ENCODE measurements around the gene SLC12A8. TPM values are rescaled to one million over a fixed set of nuclear protein-coding genes. Genes with fewer than 3 reads are reported as not detected.

SLC12A8 gene
- total and polyA plus RNA-seq, 2 experiments from 2014 or later: 6.9 to 15.9 TPM

DNA sequence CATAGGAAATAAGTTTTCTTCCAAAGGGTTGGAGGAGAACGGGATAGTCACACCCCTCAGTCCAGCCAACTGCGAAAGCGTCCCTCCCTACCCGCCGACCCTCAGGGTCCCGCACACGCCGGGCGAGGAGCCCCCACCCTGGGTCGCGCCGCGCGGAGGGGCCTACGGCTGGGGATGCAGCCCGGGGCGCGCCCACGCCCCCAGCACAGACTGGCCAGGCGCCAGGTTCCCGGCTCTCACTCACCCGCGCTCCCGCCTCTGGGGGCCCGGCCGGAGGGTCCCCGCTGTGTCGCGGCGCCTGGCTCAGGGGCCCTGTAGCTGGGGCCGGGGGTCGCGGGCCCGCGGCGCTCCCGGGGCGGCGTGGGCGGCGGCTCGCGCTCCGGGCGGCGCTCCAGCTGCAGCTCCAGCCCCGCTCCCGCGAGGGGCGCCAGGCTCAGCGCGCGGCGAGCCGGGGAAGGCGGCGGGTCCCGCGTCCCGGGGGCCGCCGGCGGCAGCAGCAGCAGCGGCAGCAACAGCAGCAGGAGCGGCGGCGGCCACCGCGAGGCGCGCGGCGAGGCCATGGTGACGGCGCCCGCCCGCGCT is 157.1 kb downstream of the SLC12A8 start:
- no peak for TF ChIP-seq POLR2AphosphoS5 (IDR thresholded peaks at IDR 0.05; ENCODE audit: low read depth)
- TF ChIP-seq NANOG (IDR thresholded peaks at IDR 0.05; ENCODE audit: borderline replicate concordance): no peak
- no peak for TF ChIP-seq ZNF331 (CRISPR knock-in tag; IDR thresholded peaks at IDR 0.05; ENCODE audit: low read depth)
- peaks cover 63% of the 10 kb centered on the region for H3K4me1 Mint-ChIP-seq
- H3K27me3 Mint-ChIP-seq (ENCODE audit: insufficient read depth, low read depth, poor library complexity): peaks cover 39% of the 10 kb centered on the region
- Histone ChIP-seq H3K27me3 (ENCODE audit: insufficient read depth) (peaks cover 44% of the 10 kb centered on the region), H2AFZ (peak overlapping the region; percentile 93), H4K20me1 (replicated peaks; ENCODE audit: insufficient read depth) (peaks cover 2% of the 10 kb centered on the region; the same call in 1 of the 2 replicates), H3K4me3 (peak overlapping the region; percentile 80), H3K36me3 (ENCODE audit: insufficient read depth) (no peaks in the 10 kb centered on the region; the same call in 1 of the 2 replicates), H3K79me2 (replicated peaks; ENCODE audit: insufficient read depth) (peaks cover 4% of the 10 kb centered on the region; the same call in 1 of the 2 replicates), H3K4me1 (ENCODE audit: insufficient read depth) (peaks cover 56% of the 10 kb centered on the region), H3K4me2 (peak overlapping the region; percentile 94), H3F3A (replicated peaks; ENCODE audit: low read depth) (peaks cover 20% of the 10 kb centered on the region), H3K9me2 (ENCODE audit: insufficient read depth) (no peaks in the 10 kb centered on the region), H3K27ac (ENCODE audit: low read depth) (no peak overlapping the region)
- H3K9me3 Mint-ChIP-seq: no peaks in the 10 kb centered on the region
- H3K36me3 Mint-ChIP-seq (ENCODE audit: low read depth): no peaks in the 10 kb centered on the region; the same call in 2 of the 3 replicates
- ATAC-seq (peak; percentile 12; the same call in 2 of the 3 replicates), DNase-seq (ENCODE audit: low spot score) (peak; percentile 40)
- peak overlapping the region; percentile 75 for H3K4me3 Mint-ChIP-seq
- no peak overlapping the region for H3K27ac Mint-ChIP-seq

GRCh38 chr3:125054449-125055329 is 157.9 kb downstream of the SLC12A8 start:
- Histone ChIP-seq H3K4me1 (ENCODE audit: insufficient read depth) (peaks cover 60% of the 10 kb centered on the region), H3F3A (replicated peaks; ENCODE audit: low read depth) (peaks cover 20% of the 10 kb centered on the region), H2AFZ (peak overlapping the region; percentile 93), H3K36me3 (ENCODE audit: insufficient read depth) (no peaks in the 10 kb centered on the region; the same call in 1 of the 2 replicates), H3K4me3 (peak overlapping the region; percentile 80), H4K20me1 (replicated peaks; ENCODE audit: insufficient read depth) (peaks cover 4% of the 10 kb centered on the region; the same call in 1 of the 2 replicates), H3K4me2 (peak overlapping the region; percentile 94), H3K9me2 (ENCODE audit: insufficient read depth) (no peaks in the 10 kb centered on the region), H3K27me3 (ENCODE audit: insufficient read depth) (peaks cover 44% of the 10 kb centered on the region), H3K27ac (ENCODE audit: low read depth) (no peak overlapping the region), H3K79me2 (replicated peaks; ENCODE audit: insufficient read depth) (peaks cover 12% of the 10 kb centered on the region; the same call in 1 of the 2 replicates)
- H3K27me3 Mint-ChIP-seq (ENCODE audit: insufficient read depth, low read depth, poor library complexity): peaks cover 39% of the 10 kb centered on the region
- H3K36me3 Mint-ChIP-seq (ENCODE audit: low read depth): no peaks in the 10 kb centered on the region; the same call in 2 of the 3 replicates
- H3K9me3 Mint-ChIP-seq: no peaks in the 10 kb centered on the region
- H3K4me1 Mint-ChIP-seq: peaks cover 64% of the 10 kb centered on the region
- no peak overlapping the region for H3K27ac Mint-ChIP-seq
- DNase-seq (ENCODE audit: low spot score): peak; percentile 52
- peak overlapping the region; percentile 75 for H3K4me3 Mint-ChIP-seq
- peak; percentile 14 for ATAC-seq
- TF ChIP-seq CREB1 (CRISPR knock-in tag; IDR thresholded peaks at IDR 0.05; ENCODE audit: low read depth) (no peak), EZH2 (IDR thresholded peaks at IDR 0.05; ENCODE audit: low read depth, unreplicated experiment) (peak; percentile 51)

DNA sequence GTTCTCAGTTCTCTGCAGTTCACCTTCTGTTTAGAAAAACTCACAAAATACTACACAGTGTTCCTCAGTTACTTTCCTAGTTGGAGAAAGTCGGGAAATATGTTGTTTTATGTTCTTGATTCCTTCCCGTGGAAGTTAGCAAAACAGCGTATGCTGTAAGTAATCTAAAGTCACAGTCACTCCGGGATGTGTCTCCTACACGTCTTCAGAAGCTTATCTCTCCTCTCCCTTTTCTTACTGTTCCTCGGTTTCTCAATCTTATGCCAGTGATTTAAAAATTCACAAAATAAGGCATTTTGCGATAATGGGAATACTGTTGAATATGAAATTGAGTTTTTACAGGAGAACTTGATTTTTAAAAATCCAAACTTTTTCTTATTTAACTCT is 158.5 kb downstream of the SLC12A8 start:
- H3K4me1 ChIP-seq (ENCODE audit: insufficient read depth): peaks cover 60% of the 10 kb centered on the region
- H3K4me2 ChIP-seq: peak overlapping the region; percentile 94
- H3K4me1 Mint-ChIP-seq: peaks cover 60% of the 10 kb centered on the region
- peaks cover 39% of the 10 kb centered on the region for H3K27me3 Mint-ChIP-seq (ENCODE audit: insufficient read depth, low read depth, poor library complexity)
- DNase-seq (ENCODE audit: low spot score) (no peak), ATAC-seq (no peak)
- no peaks in the 10 kb centered on the region for H3K9me3 Mint-ChIP-seq
- 0 out of 2 replicates have a peak overlapping the region, but pooled peaks have one; percentile 80 for H3K4me3 ChIP-seq
- peaks cover 4% of the 10 kb centered on the region; the same call in 1 of the 2 replicates for H4K20me1 ChIP-seq (replicated peaks; ENCODE audit: insufficient read depth)
- no peak overlapping the region for H3K27ac Mint-ChIP-seq
- peak overlapping the region; percentile 75; the same call in 1 of the 3 replicates for H3K4me3 Mint-ChIP-seq
- no peak overlapping the region for H3K27ac ChIP-seq (ENCODE audit: low read depth)
- no peaks in the 10 kb centered on the region; the same call in 2 of the 3 replicates for H3K36me3 Mint-ChIP-seq (ENCODE audit: low read depth)
- no peaks in the 10 kb centered on the region; the same call in 1 of the 2 replicates for H3K36me3 ChIP-seq (ENCODE audit: insufficient read depth)
- H3K27me3 ChIP-seq (ENCODE audit: insufficient read depth): peaks cover 44% of the 10 kb centered on the region
- H3K9me2 ChIP-seq (ENCODE audit: insufficient read depth): no peaks in the 10 kb centered on the region
- H3F3A ChIP-seq (replicated peaks; ENCODE audit: low read depth): peaks cover 20% of the 10 kb centered on the region
- H3K79me2 ChIP-seq (replicated peaks; ENCODE audit: insufficient read depth): peaks cover 14% of the 10 kb centered on the region; the same call in 1 of the 2 replicates
- no peak overlapping the region for H2AFZ ChIP-seq
- no peak for TF ChIP-seq REST (IDR thresholded peaks at IDR 0.05; ENCODE audit: unreplicated experiment)
- TF ChIP-seq POLR2AphosphoS5 (IDR thresholded peaks at IDR 0.05; ENCODE audit: low read depth): no peak
- TF ChIP-seq NANOG (IDR thresholded peaks at IDR 0.05; ENCODE audit: borderline replicate concordance): no peak
- no peak for TF ChIP-seq CREB1 (CRISPR knock-in tag; IDR thresholded peaks at IDR 0.05; ENCODE audit: low read depth)
- TF ChIP-seq EZH2phosphoT487 (IDR thresholded peaks at IDR 0.05; ENCODE audit: unreplicated experiment): no peak
- no peak for TF ChIP-seq ZNF114 (CRISPR knock-in tag; IDR thresholded peaks at IDR 0.05)
- TF ChIP-seq, protein P1, sequence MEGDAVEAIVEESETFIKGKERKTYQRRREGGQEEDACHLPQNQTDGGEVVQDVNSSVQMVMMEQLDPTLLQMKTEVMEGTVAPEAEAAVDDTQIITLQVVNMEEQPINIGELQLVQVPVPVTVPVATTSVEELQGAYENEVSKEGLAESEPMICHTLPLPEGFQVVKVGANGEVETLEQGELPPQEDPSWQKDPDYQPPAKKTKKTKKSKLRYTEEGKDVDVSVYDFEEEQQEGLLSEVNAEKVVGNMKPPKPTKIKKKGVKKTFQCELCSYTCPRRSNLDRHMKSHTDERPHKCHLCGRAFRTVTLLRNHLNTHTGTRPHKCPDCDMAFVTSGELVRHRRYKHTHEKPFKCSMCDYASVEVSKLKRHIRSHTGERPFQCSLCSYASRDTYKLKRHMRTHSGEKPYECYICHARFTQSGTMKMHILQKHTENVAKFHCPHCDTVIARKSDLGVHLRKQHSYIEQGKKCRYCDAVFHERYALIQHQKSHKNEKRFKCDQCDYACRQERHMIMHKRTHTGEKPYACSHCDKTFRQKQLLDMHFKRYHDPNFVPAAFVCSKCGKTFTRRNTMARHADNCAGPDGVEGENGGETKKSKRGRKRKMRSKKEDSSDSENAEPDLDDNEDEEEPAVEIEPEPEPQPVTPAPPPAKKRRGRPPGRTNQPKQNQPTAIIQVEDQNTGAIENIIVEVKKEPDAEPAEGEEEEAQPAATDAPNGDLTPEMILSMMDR (conservative IDR thresholded peaks at IDR 0.05; ENCODE audit: low read depth in 2 of 2): no peak
